CD8-positive, alpha-beta memory T cell (primary cell): ENCODE results near the gene OR5I1. TPM values are rescaled to one million over a fixed set of nuclear protein-coding genes. Genes with fewer than 3 reads are reported as not detected.
"Not testable (repeated sequence)": the region's sequence is repeated elsewhere in the genome, so short reads cannot be mapped to it uniquely, and the experiment has no call there.

ENCODE experiments used
- CTCF ChIA-PET: fragments of 350-600 bp; sonication (Branson Sonifier 250); formaldehyde crosslinking; loops from one replicate; lab custom pipeline; 2021; ENCODE audit warnings: antibody characterized with exemption; lab: Charles Lee
- POLR2A ChIA-PET: fragments of 350-600 bp; sonication (Branson Sonifier 250); formaldehyde crosslinking; loops from one replicate; lab custom pipeline; 2021; ENCODE audit warnings: antibody characterized with exemption; lab: Charles Lee
- DNase-seq, 5 donors: peaks; one replicate each; pipeline versions ENCODE4 v3.0.0 to v3.0.0-alpha.2; 2020 to 2022; ENCODE audit warnings: mixed read lengths in 1 of 5
- H3K27ac ChIP-seq: one replicate; pipeline ENCODE4 v1.7.0; 2013; ENCODE audit warnings: low read depth, mild to moderate bottlenecking, low read length, moderate library complexity
- H3K27me3 ChIP-seq: 2 replicates; pipeline ENCODE4 v1.7.0; 2013; ENCODE audit warnings: low read length, mild to moderate bottlenecking; ENCODE audit not compliant: insufficient read depth, poor library complexity, severe bottlenecking
- H3K36me3 ChIP-seq: 2 replicates; pipeline ENCODE4 v1.7.0; 2013; ENCODE audit warnings: mild to moderate bottlenecking, low read length, moderate library complexity; ENCODE audit not compliant: insufficient read depth
- H3K4me1 ChIP-seq: 2 replicates; pipeline ENCODE4 v1.7.0; 2013; ENCODE audit warnings: mild to moderate bottlenecking, low read length, moderate library complexity; ENCODE audit not compliant: insufficient read depth
- H3K4me3 ChIP-seq: 2 replicates; pipeline ENCODE4 v1.7.0; 2013; ENCODE audit warnings: mild to moderate bottlenecking, low read length
- H3K9me3 ChIP-seq: 2 replicates; pipeline ENCODE4 v1.7.0; 2013; ENCODE audit warnings: mild to moderate bottlenecking, low read length
- H3K27ac Mint-ChIP-seq, 8 donors: one replicate each; pipeline ENCODE4 v1.8.0; 2020 to 2021; ENCODE audit warnings: mixed read lengths in 8 of 8, mild to moderate bottlenecking in 6 of 8, inconsistent platforms in 3 of 8, moderate library complexity in 3 of 8
- H3K27me3 Mint-ChIP-seq, 2 donors: one replicate each; pipeline ENCODE4 v1.8.0; 2020 to 2021; ENCODE audit warnings: mixed read lengths in 2 of 2, mild to moderate bottlenecking in 1 of 2, moderate library complexity in 1 of 2
- H3K36me3 Mint-ChIP-seq, 3 donors: one replicate each; pipeline ENCODE4 v1.8.0; 2020 to 2021; ENCODE audit warnings: mixed read lengths in 3 of 3, inconsistent platforms in 1 of 3, mild to moderate bottlenecking in 1 of 3
- H3K4me1 Mint-ChIP-seq, 3 donors: one replicate each; pipeline ENCODE4 v1.8.0; 2020 to 2021; ENCODE audit warnings: mixed read lengths in 3 of 3, inconsistent platforms in 1 of 3, mild to moderate bottlenecking in 1 of 3
- H3K4me3 Mint-ChIP-seq, 7 donors: one replicate each; pipeline ENCODE4 v1.8.0; 2020 to 2021; ENCODE audit warnings: mixed read lengths in 7 of 7, mild to moderate bottlenecking in 6 of 7, moderate library complexity in 4 of 7, inconsistent platforms in 2 of 7
- H3K9me3 Mint-ChIP-seq, 5 donors: one replicate each; pipeline ENCODE4 v1.8.0; 2020 to 2022; ENCODE audit warnings: mixed read lengths in 5 of 5, mild to moderate bottlenecking in 3 of 5, moderate library complexity in 2 of 5, inconsistent platforms in 1 of 5
- polyA plus RNA-seq: library from polyadenylated mRNA; unstranded; fragments of 300-500 nt; fragmentation: Illumina TruSeq; gene quantifications from one replicate; pipeline ENCODE4 v1.2.3, GENCODE V29; 2021
- total RNA-seq, 2 experiments: library from RNA; stranded (reverse); gene quantifications; one replicate each; pipeline ENCODE4 v1.2.3, GENCODE V29; 2021

OR5I1 gene
- total and polyA plus RNA-seq, 3 experiments from 2014 or later = not detected

GRCh38 chr11:55920537-55920936, 15.7 kb downstream of the OR5I1 start:
- Mint-ChIP-seq H3K4me3 (no peak overlapping the region), H3K9me3 (peaks cover 6 to 54% (median 25%) of the 10 kb centered on the region in 5 donors), H3K4me1 (no peaks in the 10 kb centered on the region), H3K27ac (no peak overlapping the region), H3K36me3 (no peaks in the 10 kb centered on the region), H3K27me3 (no peaks in the 10 kb centered on the region)
- Histone ChIP-seq H3K27ac (no peak overlapping the region), H3K27me3 (no peaks in the 10 kb centered on the region), H3K4me1 (no peaks in the 10 kb centered on the region), H3K9me3 (peaks cover 4% of the 10 kb centered on the region), H3K36me3 (no peaks in the 10 kb centered on the region), H3K4me3 (no peak overlapping the region)
- DNase-seq = no peak
- POLR2A ChIA-PET = no interaction called here
- CTCF ChIA-PET = no interaction called here

DNA sequence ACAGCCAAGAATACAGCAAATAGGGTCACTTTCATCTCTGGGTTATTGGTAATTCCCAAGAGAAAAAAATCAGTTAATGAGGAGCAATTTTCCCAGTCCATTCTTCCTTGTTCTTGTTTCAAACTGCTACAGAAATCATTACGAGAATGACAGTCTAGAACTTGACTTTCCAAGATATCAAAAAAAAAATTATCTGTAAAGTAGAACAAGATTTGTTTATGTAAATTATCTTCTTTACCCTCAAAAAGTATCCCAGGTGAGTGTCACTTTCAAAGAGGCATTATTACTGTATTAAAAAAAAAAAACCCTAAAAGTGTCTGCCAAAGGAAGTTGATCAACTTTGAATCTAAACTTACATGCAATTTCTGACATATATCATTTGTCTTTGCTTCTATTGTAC, 21.7 kb downstream of the OR5I1 start, which contains the start of gene OR5W2:
TSS of gene OR5W2 (minus strand) at position 101 of the 400 bp plus-strand sequence. CDS start at position 101, 0 bp downstream.
- no peaks in the 10 kb centered on the region for H3K36me3 Mint-ChIP-seq
- H3K9me3 Mint-ChIP-seq = peaks cover 5 to 51% (median 16%) of the 10 kb centered on the region in 5 donors
- no peak within 1 kb of the TSS for H3K27ac ChIP-seq
- no peak within 1 kb of the TSS for H3K4me3 Mint-ChIP-seq
- no peak for DNase-seq
- POLR2A ChIA-PET = no interaction called here
- H3K4me3 ChIP-seq = no peak within 1 kb of the TSS
- H3K4me1 ChIP-seq = no peaks in the 10 kb centered on the region
- H3K36me3 ChIP-seq = no peaks in the 10 kb centered on the region
- no peaks in the 10 kb centered on the region for H3K4me1 Mint-ChIP-seq
- H3K9me3 ChIP-seq = peaks cover 4% of the 10 kb centered on the region
- H3K27ac Mint-ChIP-seq = no peak within 1 kb of the TSS
- H3K27me3 Mint-ChIP-seq = no peaks in the 10 kb centered on the region
- CTCF ChIA-PET = no interaction called here
- no peaks in the 10 kb centered on the region for H3K27me3 ChIP-seq

DNA sequence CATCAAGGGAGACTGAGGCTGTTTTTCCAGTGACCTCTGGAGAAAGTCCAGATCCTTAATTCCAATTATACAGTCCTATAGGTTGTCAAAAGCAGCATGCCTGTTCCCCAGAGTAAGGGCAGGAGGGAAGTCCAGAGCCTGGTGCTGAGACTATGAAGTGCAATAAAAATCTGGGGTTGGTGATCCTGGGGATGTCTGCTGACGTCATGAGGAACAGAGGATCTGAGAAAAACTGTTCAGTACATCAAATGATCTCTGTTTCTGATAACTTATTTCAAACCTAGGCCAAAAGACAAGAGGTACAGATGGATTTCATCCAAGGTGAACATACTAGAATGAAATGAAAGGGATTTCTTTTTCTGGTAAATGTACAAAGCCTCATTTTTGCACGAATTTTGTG, 33.9 kb downstream of the OR5I1 start:
- H3K27me3 ChIP-seq = no peaks in the 10 kb centered on the region
- POLR2A ChIA-PET = no interaction called here
- Mint-ChIP-seq H3K4me3 (no peak overlapping the region), H3K27me3 (no peaks in the 10 kb centered on the region), H3K9me3 (peaks cover 15 to 19% (median 16%) of the 10 kb centered on the region in 5 donors), H3K27ac (no peak overlapping the region), H3K36me3 (no peaks in the 10 kb centered on the region), H3K4me1 (no peaks in the 10 kb centered on the region)
- CTCF ChIA-PET = no interaction called here
- no peaks in the 10 kb centered on the region for H3K4me1 ChIP-seq
- DNase-seq = no peak
- H3K27ac ChIP-seq = no peak overlapping the region
- H3K36me3 ChIP-seq = no peaks in the 10 kb centered on the region
- H3K4me3 ChIP-seq = no peak overlapping the region
- no peaks in the 10 kb centered on the region for H3K9me3 ChIP-seq

GRCh38 chr11:55895216-55895615, 41.0 kb downstream of the OR5I1 start:
- Histone ChIP-seq H3K4me1 (no peaks in the 10 kb centered on the region), H3K27me3 (no peaks in the 10 kb centered on the region), H3K27ac (no peak overlapping the region), H3K36me3 (no peaks in the 10 kb centered on the region), H3K9me3 (no peaks in the 10 kb centered on the region), H3K4me3 (no peak overlapping the region)
- no peaks in the 10 kb centered on the region for H3K4me1 Mint-ChIP-seq
- H3K36me3 Mint-ChIP-seq = no peaks in the 10 kb centered on the region
- H3K4me3 Mint-ChIP-seq = no peak overlapping the region
- no peaks in the 10 kb centered on the region for H3K27me3 Mint-ChIP-seq
- peaks cover 11 to 18% (median 14%) of the 10 kb centered on the region in 5 donors for H3K9me3 Mint-ChIP-seq
- DNase-seq = no peak
- ChIA-PET POLR2A (no interaction called here), CTCF (no interaction called here)
- no peak overlapping the region for H3K27ac Mint-ChIP-seq

GRCh38 chr11:55885481-55885880, 50.7 kb downstream of the OR5I1 start:
- H3K36me3 ChIP-seq, H3K9me3 ChIP-seq, H3K27ac Mint-ChIP-seq, H3K4me3 ChIP-seq, H3K27me3 Mint-ChIP-seq, DNase-seq, CTCF ChIA-PET, H3K4me1 Mint-ChIP-seq, H3K4me1 ChIP-seq, POLR2A ChIA-PET, H3K27me3 ChIP-seq, H3K36me3 Mint-ChIP-seq, H3K4me3 Mint-ChIP-seq, H3K27ac ChIP-seq: not testable (repeated sequence)
- H3K9me3 Mint-ChIP-seq = peaks cover 6 to 18% (median 8%) of the 10 kb centered on the region in 5 donors

Other genes with a start within 250 kb of the OR5I1 start
- not detected for gene OR5D13, start 163.0 kb downstream of the OR5I1 start, total RNA-seq
- not detected for gene OR5D13, start 163.0 kb downstream of the OR5I1 start, polyA plus RNA-seq
- gene OR5D14, start 140.8 kb downstream of the OR5I1 start, total RNA-seq = not detected
- not detected for gene OR5D14, start 140.8 kb downstream of the OR5I1 start, polyA plus RNA-seq
- gene OR5L1, start 125.0 kb downstream of the OR5I1 start, total RNA-seq = not detected
- not detected for gene OR5L1, start 125.0 kb downstream of the OR5I1 start, polyA plus RNA-seq
- not detected for gene OR5D18, start 116.8 kb downstream of the OR5I1 start, total RNA-seq
- gene OR5D18, start 116.8 kb downstream of the OR5I1 start, polyA plus RNA-seq = not detected
- gene OR5L2, start 109.2 kb downstream of the OR5I1 start, total RNA-seq = not detected
- not detected for gene OR5L2, start 109.2 kb downstream of the OR5I1 start, polyA plus RNA-seq
- not detected for gene OR5D16, start 97.6 kb downstream of the OR5I1 start, total RNA-seq
- gene OR5D16, start 97.6 kb downstream of the OR5I1 start, polyA plus RNA-seq = not detected
- gene TRIM51, start 53.1 kb downstream of the OR5I1 start, total RNA-seq = not detected
- not detected for gene TRIM51, start 53.1 kb downstream of the OR5I1 start, polyA plus RNA-seq
- not detected for gene OR5W2, start 21.8 kb downstream of the OR5I1 start, total RNA-seq
- gene OR5W2, start 21.8 kb downstream of the OR5I1 start, polyA plus RNA-seq = not detected
- not detected for gene OR10AG1, start 33.5 kb upstream of the OR5I1 start, total RNA-seq
- not detected for gene OR10AG1, start 33.5 kb upstream of the OR5I1 start, polyA plus RNA-seq
- not detected for gene OR5F1, start 58.2 kb upstream of the OR5I1 start, total RNA-seq
- gene OR5F1, start 58.2 kb upstream of the OR5I1 start, polyA plus RNA-seq = not detected
- not detected for gene OR5AS1, start 91.3 kb upstream of the OR5I1 start, total RNA-seq
- not detected for gene OR5AS1, start 91.3 kb upstream of the OR5I1 start, polyA plus RNA-seq
- not detected for gene OR8I2, start 156.9 kb upstream of the OR5I1 start, total RNA-seq
- not detected for gene OR8I2, start 156.9 kb upstream of the OR5I1 start, polyA plus RNA-seq
- not detected for gene OR8H2, start 167.3 kb upstream of the OR5I1 start, total RNA-seq
- not detected for gene OR8H2, start 167.3 kb upstream of the OR5I1 start, polyA plus RNA-seq
- gene OR8H3, start 186.0 kb upstream of the OR5I1 start, total RNA-seq = not detected
- gene OR8H3, start 186.0 kb upstream of the OR5I1 start, polyA plus RNA-seq = not detected
- gene OR8J3, start 203.8 kb upstream of the OR5I1 start, total RNA-seq = not detected
- not detected for gene OR8J3, start 203.8 kb upstream of the OR5I1 start, polyA plus RNA-seq
- gene OR8K5, start 223.9 kb upstream of the OR5I1 start, total RNA-seq = not detected
- gene OR8K5, start 223.9 kb upstream of the OR5I1 start, polyA plus RNA-seq = not detected
- gene OR5J2, start 240.2 kb upstream of the OR5I1 start, total RNA-seq = not detected
- not detected for gene OR5J2, start 240.2 kb upstream of the OR5I1 start, polyA plus RNA-seq